Duodenal mucosa (tissue), 2 donors: ENCODE results near the gene MRPS11.
"Not testable (repeated sequence)": the region's sequence is repeated elsewhere in the genome, so short reads cannot be mapped to it uniquely, and the experiment has no call there.

ENCODE experiments used
- H3K27ac ChIP-seq: one replicate; pipeline ENCODE4 v1.7.0; 2013; ENCODE audit warnings: low read depth, low read length
- H3K27me3 ChIP-seq, 2 donors: one replicate each; pipeline ENCODE4 v1.7.0; 2013; ENCODE audit warnings: low read length in 2 of 2, control low read depth in 1 of 2; ENCODE audit not compliant: insufficient read depth in 2 of 2, control insufficient read depth in 1 of 2
- H3K36me3 ChIP-seq, 2 donors: one replicate each; pipeline ENCODE4 v1.7.0; 2013; ENCODE audit warnings: low read length in 2 of 2, control low read depth in 1 of 2; ENCODE audit not compliant: insufficient read depth in 2 of 2, control insufficient read depth in 1 of 2
- H3K4me1 ChIP-seq, 2 donors: one replicate each; pipeline ENCODE4 v1.7.0; 2013; ENCODE audit warnings: low read length in 2 of 2, control low read depth in 1 of 2; ENCODE audit not compliant: insufficient read depth in 2 of 2, control insufficient read depth in 1 of 2
- H3K4me3 ChIP-seq, 2 donors: one replicate each; pipeline ENCODE4 v1.7.0; 2013; ENCODE audit warnings: low read length in 2 of 2, low read depth in 1 of 2
- H3K9ac ChIP-seq, 2 donors: one replicate each; pipeline ENCODE4 v1.7.0; 2013; ENCODE audit warnings: low read length in 2 of 2, low read depth in 1 of 2
- H3K9me3 ChIP-seq, 2 donors: one replicate each; pipeline ENCODE4 v1.7.0; 2013; ENCODE audit warnings: low read length in 2 of 2, control low read depth in 1 of 2; ENCODE audit not compliant: control insufficient read depth in 1 of 2

MRPS11 gene

DNA sequence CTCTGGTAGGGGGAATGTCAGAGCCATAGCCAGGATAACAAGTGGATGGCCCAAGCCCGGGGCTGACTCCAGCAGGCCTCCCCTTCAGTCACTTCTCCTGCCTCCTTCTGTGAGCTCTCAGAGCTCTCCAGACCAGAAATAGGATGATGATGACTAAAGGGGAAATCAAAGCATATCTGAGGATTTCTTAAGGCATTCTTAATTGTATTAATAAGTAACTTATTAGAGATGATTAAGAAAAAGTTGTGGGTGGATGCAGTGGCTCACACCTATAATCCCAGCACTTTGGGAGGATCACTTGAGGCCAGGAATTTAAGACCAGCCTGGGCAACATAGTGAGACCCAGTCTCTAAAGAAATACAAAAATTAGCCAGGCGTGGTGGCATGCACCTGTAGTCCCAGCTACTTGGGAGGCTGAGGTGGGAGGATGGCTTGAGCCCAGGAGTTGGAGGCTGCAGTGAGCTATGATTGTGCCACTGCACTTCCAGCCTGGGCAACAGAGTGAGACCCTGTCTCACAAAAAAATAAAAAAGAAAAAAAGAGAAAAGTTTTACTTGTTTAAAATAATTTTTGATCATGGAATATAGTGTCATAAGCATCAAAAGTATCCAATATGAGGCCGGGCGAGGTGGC, 6.3 kb downstream of the MRPS11 start:
- not testable (repeated sequence) for H3K9ac ChIP-seq, H3K27ac ChIP-seq, H3K4me1 ChIP-seq, H3K9me3 ChIP-seq, H3K4me3 ChIP-seq, H3K27me3 ChIP-seq
- peaks cover 16 to 48% of the 10 kb centered on the region in 2 donors for H3K36me3 ChIP-seq

DNA sequence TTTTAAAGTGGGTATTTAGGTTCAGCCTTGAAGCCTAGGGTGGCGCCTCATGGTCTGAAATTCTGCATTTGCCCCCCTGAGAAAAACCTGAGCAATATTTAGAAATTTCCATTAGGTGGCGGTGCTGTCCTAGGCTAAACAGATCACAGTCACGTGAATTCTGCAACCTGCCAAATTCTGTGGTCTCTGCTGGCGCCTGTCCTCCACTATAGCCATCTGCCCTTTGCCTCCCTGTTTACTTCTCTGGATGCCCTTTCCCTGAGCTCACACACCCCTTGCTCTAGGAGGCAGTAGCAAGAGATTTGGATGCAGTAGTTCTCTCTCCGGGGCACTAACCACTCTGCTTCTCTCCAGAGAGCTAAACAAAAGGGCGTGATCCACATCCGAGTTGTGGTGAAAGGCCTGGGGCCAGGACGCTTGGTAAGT, 9.1 kb downstream of the MRPS11 start:
- H3K4me1 ChIP-seq = no peaks in the 10 kb centered on the region
- no peaks in the 10 kb centered on the region for H3K9me3 ChIP-seq
- H3K4me3 ChIP-seq = no peak overlapping the region
- H3K27me3 ChIP-seq = no peaks in the 10 kb centered on the region
- H3K36me3 ChIP-seq = peaks cover 19 to 54% of the 10 kb centered on the region in 2 donors
- H3K27ac ChIP-seq = no peak overlapping the region
- H3K9ac ChIP-seq = no peak overlapping the region

DNA sequence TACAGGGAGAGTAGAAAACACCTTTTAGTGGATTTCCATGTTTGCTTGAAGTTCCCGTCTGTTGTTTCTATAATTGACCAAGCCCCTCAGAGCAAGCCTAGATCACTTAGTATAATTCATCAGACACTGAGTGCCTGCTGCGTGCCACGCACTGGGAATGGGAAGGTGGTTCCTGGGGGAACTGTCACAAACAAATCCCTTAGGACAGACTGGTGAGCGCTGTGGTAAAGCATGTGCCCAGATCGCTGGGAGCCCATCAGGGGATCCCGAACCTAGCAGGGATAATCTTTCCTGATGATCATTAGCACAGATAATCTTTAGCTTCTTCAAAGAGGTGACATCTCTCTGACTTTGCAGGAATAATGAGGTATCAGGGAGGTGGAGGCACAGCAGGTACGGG, 9.6 kb downstream of the MRPS11 start:
- Histone ChIP-seq H3K36me3 (peaks cover 19 to 54% of the 10 kb centered on the region in 2 donors), H3K27me3 (no peaks in the 10 kb centered on the region), H3K27ac (no peak overlapping the region), H3K4me1 (no peaks in the 10 kb centered on the region), H3K9ac (no peak overlapping the region), H3K9me3 (no peaks in the 10 kb centered on the region), H3K4me3 (no peak overlapping the region)

DNA sequence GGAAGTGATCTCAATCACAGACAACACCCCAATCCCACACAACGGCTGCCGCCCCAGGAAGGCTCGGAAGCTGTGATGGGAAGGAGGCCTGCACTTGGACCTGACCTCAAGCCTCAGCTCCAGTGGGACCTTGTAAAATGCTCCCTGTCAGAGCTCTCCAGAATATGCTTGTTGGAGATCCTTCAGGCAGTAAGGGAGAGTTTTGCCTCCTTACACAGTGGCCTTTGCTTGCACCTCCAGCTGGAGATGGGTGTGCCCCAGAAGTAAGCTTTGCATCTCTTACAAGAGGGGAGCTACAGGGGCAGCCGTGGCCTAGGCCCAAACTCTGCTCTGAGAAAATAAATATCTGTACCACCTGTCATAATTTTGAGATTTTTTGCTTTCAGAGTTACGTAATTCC, 10.4 kb downstream of the MRPS11 start:
- Histone ChIP-seq H3K4me3 (no peak overlapping the region), H3K27me3 (no peaks in the 10 kb centered on the region), H3K27ac (no peak overlapping the region), H3K36me3 (peaks cover 14 to 47% of the 10 kb centered on the region in 2 donors), H3K9ac (no peak overlapping the region), H3K9me3 (no peaks in the 10 kb centered on the region), H3K4me1 (no peaks in the 10 kb centered on the region)

DNA sequence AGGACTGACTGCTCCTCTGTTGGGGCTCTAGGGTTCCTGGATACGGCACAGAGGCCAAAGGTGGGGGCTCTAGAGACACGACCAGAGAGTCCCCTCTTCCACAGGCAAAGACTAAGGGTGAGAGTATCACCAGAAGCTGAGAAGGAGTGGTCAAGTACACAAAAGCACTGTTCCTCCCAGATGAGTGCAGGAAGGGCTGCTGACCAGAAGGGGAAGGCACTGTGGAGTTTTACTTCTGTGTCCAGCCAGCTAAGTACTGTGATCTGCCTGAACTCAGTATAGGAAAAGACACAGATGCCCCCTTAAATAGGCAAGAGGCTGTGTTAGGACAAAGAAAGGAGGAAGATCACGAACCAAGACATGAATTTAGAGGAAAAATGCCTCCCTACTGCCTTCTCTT, 11.7 kb downstream of the MRPS11 start:
- Histone ChIP-seq H3K4me3 (no peak overlapping the region), H3K36me3 (peaks cover 14 to 40% of the 10 kb centered on the region in 2 donors), H3K27ac (no peak overlapping the region)

DNA sequence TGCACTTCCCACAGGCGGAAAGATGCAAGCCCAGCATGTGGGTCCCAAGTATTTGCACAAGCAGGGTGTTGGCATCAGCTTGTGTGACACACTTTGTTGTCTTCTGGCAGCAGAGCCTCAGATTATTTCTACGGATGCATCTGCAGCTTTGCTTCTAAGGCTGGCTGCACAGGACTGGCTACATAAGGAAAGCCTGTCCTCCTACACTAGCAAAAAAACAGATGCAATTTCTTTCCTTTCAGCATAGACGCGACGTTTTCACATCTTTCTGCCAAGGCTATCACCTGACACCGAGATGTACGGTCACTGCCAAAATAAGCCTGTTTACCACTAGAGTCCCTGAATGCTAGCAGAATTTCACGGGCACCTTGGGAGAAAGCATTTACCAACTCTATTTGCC, 13.5 kb downstream of the MRPS11 start:
- no peak overlapping the region for H3K4me3 ChIP-seq
- no peaks in the 10 kb centered on the region for H3K9me3 ChIP-seq
- no peak overlapping the region for H3K9ac ChIP-seq

More for the DNA sequence above, 11.7 kb downstream of the MRPS11 start:
- no peaks in the 10 kb centered on the region for H3K4me1 ChIP-seq
- H3K9ac ChIP-seq = no peak overlapping the region
- H3K27me3 ChIP-seq = no peaks in the 10 kb centered on the region
- H3K9me3 ChIP-seq = no peaks in the 10 kb centered on the region

DNA sequence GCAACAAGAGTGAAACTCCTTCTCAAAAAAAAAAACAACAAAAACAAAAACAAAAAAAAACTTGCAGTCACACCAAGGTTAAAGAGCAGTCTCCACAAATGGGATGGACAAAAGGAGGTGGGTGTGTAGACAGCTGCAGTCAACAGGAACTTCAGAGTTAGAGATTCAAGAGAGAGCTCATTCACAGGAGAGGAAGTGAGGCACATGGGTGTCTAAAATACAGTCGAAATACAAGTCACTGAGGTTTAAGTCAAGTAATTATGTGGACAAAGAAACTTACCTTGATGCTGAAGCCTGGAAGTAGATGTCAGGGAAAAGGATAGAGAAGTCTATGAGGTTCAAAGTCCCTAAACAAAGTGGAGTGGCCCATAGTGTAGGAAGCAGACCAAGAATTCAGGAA, 14.8 kb downstream of the MRPS11 start:
- Histone ChIP-seq H3K27ac (no peak overlapping the region), H3K9me3 (no peaks in the 10 kb centered on the region), H3K36me3 (peaks cover 3 to 18% of the 10 kb centered on the region in 2 donors), H3K4me3 (no peak overlapping the region), H3K9ac (no peak overlapping the region), H3K27me3 (no peaks in the 10 kb centered on the region), H3K4me1 (no peaks in the 10 kb centered on the region)

More for the DNA sequence above, 13.5 kb downstream of the MRPS11 start:
- Histone ChIP-seq H3K27ac (no peak overlapping the region), H3K36me3 (peaks cover 5 to 28% of the 10 kb centered on the region in 2 donors), H3K27me3 (no peaks in the 10 kb centered on the region), H3K4me1 (no peaks in the 10 kb centered on the region)

DNA sequence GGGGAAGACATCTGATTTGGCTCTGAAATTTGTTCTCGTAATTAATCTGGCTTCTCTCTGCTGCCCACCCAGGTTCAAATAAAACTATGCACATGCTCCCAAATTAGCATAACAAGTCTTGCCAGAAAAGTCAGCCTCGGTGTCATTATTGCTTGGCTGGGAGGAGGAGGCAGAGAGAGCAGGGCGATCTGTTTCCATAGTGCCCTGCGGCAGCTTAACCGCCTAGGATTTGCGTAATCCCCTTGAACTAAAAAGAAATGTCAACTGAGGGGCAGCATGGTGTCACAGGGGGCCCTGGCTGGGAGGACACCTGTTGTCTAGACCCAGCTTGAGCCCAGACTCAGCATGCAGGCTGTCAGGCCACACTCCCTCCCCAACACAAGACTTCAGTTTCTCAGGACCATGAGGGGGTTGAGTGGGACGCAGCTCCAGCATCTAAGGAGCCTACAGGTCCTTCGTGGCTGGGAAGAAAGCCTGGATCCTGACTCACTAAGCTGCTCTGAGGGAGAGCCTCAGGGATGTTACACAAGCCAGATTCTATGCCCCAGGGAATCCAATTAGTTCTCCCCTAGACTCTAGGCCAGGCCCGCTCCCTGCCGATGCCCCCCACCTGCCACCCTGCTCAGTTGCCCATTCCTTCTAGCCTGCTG, 17.3 kb downstream of the MRPS11 start:
- H3K9me3 ChIP-seq = no peaks in the 10 kb centered on the region
- no peak overlapping the region for H3K9ac ChIP-seq
- H3K27me3 ChIP-seq = no peaks in the 10 kb centered on the region
- H3K36me3 ChIP-seq = peaks cover 0 to 6% of the 10 kb centered on the region in 2 donors
- H3K4me3 ChIP-seq = no peak overlapping the region
- no peaks in the 10 kb centered on the region for H3K4me1 ChIP-seq
- H3K27ac ChIP-seq = no peak overlapping the region

DNA sequence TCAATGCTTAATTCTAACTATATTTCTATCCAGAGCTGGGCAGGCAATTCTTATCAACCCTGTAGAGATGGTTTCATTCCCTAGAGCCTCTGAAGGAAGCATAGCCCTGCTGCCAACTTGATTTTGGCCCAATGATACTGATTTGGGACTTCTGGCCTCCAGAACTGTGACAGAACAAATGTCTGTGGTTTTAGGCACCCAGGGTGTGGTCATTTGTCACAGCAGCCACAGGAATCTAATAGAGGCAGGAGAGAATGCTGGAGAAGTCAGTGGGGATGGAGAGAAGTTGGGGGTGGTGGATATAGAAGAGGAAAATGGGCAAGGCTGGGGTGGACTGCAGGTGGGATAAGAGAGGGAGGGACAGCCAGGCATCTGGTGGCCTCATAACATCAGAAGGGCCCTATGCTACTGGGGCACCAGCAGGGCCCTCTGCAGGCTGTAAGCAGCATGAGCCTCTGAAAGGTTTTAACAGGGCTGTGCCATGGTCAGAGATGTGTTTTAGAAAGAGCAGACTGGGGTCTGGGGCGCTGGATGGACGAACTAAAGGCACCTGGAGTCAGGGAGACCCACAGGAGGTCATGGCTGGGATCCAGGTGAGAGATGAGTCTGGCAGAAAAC, 19.8 kb downstream of the MRPS11 start:
- Histone ChIP-seq H3K27me3 (no peaks in the 10 kb centered on the region), H3K9ac (no peak overlapping the region), H3K27ac (no peak overlapping the region), H3K9me3 (no peaks in the 10 kb centered on the region), H3K4me1 (no peaks in the 10 kb centered on the region), H3K36me3 (no peaks in the 10 kb centered on the region), H3K4me3 (no peak overlapping the region)

DNA sequence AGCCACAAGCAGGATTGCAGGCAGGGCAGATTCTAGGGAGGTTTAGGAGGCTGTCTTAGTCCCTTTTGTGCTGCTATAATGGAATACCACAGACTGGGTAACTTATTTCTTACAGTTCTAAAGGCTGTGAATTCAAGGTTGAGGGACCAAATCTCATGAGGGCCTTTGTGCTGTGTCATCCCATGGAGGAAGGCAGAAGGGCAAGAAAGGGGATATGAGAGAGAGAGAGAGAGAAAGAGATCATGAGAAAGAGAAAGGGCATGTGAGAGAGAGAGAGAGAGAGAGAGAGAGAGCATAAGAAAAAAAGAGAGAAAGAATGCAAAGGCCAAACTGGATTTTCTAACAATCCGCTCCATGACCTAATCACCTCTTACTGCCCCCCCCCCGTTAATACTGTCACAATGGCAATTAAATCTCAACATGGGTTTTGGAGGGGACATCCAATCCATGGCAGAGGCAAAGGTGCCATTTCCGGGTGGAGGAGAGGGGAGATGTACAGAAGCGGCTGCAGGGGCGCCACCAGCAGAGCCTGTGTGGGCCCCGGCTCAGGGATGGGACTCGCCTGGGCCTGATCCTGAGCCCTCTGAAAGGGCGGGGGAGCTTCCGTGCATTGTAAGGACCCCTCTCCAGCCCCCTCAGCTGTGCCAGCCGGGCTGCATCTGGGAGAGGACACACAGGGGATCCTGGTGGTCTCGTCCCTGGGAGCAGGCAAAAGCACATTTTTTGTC, 20.5 kb downstream of the MRPS11 start:
- H3K27me3 ChIP-seq = no peaks in the 10 kb centered on the region
- H3K27ac ChIP-seq = no peak overlapping the region
- no peaks in the 10 kb centered on the region for H3K36me3 ChIP-seq
- no peak overlapping the region for H3K9ac ChIP-seq
- no peaks in the 10 kb centered on the region for H3K9me3 ChIP-seq
- no peaks in the 10 kb centered on the region for H3K4me1 ChIP-seq
- no peak overlapping the region for H3K4me3 ChIP-seq
